ENCODE results near the gene PIEZO1. TPM values are rescaled to one million over a fixed set of nuclear protein-coding genes. Genes with fewer than 3 reads are reported as not detected.

PIEZO1 gene
- total RNA-seq, 2 experiments from 2014 or later: 105 to 126 TPM

DNA sequence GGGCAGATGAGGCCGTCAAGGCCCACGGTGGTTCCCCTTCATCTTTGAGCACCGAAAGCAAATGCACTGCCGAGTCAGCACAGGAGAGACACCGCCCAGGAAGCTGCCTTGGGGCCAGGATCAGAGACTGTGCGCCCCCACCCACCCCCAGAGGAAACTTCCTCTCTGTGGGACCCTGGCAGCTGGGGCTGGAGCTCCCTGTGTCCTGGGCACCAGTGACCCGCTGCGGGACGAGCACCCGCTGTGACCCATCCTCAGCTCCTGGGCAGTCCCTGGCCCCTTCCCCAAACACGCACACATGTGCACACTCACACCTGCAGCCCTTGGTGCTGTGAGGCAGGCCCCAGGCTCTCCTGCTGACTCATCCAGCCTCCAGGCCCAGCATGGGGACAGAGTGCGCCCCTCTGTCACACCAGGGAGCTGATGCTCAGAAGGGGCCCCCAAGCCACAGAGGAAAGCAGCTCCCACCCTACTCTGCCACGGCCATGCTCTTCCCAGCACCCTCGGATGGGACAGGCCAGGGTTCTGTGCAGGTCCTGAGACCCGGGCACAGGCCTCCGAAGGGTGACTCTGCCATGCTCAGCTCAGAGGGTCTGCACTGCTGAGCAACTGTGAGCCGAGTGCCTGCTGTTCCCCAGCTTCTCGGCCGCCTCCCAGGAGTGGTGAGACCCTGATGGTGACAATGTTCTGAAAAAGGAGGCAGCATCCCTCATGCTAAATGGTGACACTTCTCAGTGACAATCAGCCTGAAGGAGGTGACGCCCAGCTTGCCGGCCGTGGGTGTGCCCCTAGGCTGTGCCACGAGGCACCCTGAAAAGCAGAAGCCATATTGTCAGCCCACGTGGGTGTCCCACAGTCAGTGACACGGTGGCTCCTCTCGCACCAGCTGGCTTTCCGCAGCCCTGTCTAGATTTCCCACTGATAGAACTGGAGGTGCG is 3.6 kb downstream of the PIEZO1 start:
- intact Hi-C loops (cut with DNase I, micrococcal nuclease): loop anchor here (1.0 to 10.0 kb wide), 14 partner anchors 21 to 827 kb away; partner anchors contain the start of genes APRT (in 1 of the 2), BANP (in 1 of the 2), CDT1 (in 1 of the 2) and CTU2 (in 1 of the 2)

DNA sequence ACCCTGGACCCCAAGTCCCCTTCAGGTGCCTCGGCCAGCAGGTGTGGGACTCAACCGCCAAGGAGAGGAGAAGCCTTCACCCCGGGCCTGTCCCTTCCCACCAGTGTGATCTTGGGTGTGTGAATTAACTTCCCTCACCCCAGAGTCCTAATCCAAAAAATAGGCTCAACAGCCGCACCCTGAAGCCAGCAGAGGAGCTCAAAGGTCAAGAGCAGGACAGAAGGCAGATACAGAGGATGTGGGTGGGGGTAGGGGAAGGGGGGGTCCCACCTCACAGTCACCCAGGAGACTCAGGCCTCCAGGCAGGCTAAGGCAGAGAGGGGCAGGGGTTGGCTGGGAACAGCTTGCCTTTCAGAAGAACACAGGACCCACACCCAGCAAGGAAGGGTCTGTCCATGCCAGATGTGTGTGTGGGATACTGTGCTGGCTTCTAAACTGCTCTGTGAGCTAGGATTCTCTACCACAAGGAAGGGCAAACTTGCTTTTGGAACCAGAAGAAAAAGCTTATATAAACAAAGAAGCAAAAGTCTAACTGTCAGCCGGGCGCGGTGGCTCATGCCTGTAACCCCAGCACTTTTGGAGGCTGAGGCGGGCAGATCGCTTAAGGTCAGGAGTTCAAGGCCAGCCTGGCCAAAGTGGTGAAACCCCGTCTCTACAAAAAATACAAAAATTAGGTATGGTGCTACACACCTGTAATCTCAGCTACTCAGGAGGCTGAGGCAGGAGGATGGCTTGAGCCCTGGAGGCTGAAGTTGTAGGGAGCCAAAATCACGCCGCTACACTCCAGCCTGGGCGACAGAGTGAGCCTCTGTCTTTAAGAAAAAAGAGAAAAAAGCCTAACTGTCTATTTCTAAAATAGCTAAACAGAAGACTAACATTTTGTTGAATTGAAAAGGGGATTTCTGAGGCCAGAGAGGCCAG is 4.6 kb downstream of the PIEZO1 start:
- intact Hi-C loops (cut with DNase I, micrococcal nuclease): loop anchor here (1.0 to 10.0 kb wide), 8 partner anchors 31 to 826 kb away; partner anchors contain the start of genes APRT (in 1 of the 2), BANP (in 1 of the 2), IL17C (in 1 of the 2) and SPG7 (in 1 of the 2)
- POLR2A ChIA-PET: interaction anchor here (0.9 to 2.1 kb wide), 3 partner anchors 22 to 80 kb away, joined by 3 to 13 read pairs (median 3); partner anchors contain the start of gene APRT
- no peaks in the 10 kb centered on the region for H3K27me3 Mint-ChIP-seq

More for the DNA sequence above, 3.6 kb downstream of the PIEZO1 start:
- H3K9me3 Mint-ChIP-seq (ENCODE audit: low read depth): no peaks in the 10 kb centered on the region
- ChIA-PET CTCF (interaction anchor here (0.6 to 6.4 kb wide), 22 partner anchors 9 to 459 kb away, joined by 3 to 59 read pairs (median 3); no protein-coding TSS in a partner anchor), POLR2A (interaction anchor here (0.6 to 2.1 kb wide), 7 partner anchors 12 to 211 kb away, joined by 3 to 13 read pairs (median 3); partner anchors contain the start of genes APRT and ZC3H18)
- DNase-seq: peak; percentile 83
- H3K27me3 Mint-ChIP-seq: no peaks in the 10 kb centered on the region
- H3K27ac Mint-ChIP-seq: peak overlapping the region; percentile 79
- peak; percentile 53 for ATAC-seq
- peaks cover 53% of the 10 kb centered on the region for H3K4me1 Mint-ChIP-seq
- peak overlapping the region; percentile 66 for H3K4me3 Mint-ChIP-seq
- H3K36me3 Mint-ChIP-seq (ENCODE audit: low read depth): peaks cover 2% of the 10 kb centered on the region

DNA sequence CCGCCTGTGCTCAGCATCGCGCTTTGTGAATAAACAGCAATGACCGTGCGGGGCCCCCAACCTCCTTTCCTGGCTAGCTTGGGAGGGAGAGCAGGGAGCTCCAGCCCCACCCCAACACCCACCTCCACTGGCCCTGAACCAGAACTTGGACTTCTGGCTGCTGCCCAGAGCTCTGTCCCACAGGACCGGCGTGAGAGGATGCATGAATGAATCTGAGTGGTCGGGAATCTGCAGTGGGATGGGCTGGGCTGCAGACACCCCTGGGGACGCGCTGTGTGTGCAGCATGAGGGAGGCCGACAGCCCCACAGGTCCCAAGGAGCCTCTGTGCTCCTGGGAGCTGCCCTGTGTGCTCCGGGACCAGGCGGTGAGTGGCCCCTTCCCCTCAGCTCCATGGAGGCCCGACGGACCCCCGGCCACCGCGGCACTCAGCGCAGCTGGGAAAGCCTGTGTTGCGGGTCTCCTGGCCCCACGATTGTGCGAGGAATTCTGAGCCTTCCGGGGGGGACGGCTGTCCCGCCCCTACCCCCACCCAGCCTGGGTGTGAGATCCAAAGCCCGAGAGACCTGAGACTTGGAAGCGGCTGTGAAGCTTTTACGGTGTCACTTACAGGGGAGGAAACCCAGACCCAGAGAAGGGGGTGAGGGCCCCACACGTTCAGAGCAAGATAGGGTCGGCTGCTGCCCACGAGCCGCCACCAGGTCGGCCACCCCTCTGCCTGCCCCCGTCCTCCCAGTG is 5.4 kb downstream of the PIEZO1 start:
- ChIA-PET POLR2A (interaction anchor here (1.2 kb wide), 1 partner anchor 13 kb away, joined by 4 read pairs; no protein-coding TSS in a partner anchor), CTCF (interaction anchor here (0.7 to 6.4 kb wide), 4 partner anchors 33 to 270 kb away, joined by 3 to 59 read pairs (median 4); no protein-coding TSS in a partner anchor)
- Mint-ChIP-seq H3K36me3 (ENCODE audit: low read depth) (peaks cover 2% of the 10 kb centered on the region), H3K9me3 (ENCODE audit: low read depth) (no peaks in the 10 kb centered on the region), H3K4me3 (peak overlapping the region; percentile 66), H3K27ac (peak overlapping the region; percentile 79), H3K27me3 (no peaks in the 10 kb centered on the region), H3K4me1 (peaks cover 53% of the 10 kb centered on the region)
- intact Hi-C loops (cut with DNase I, micrococcal nuclease): loop anchor here (10.0 kb wide), 4 partner anchors 145 to 825 kb away; partner anchors contain the start of genes BANP (in 1 of the 2), IL17C (in 1 of the 2), SPG7 (in 1 of the 2) and ZFPM1 (in 1 of the 2)
- DNase-seq (no peak), ATAC-seq (no peak)

More for the DNA sequence above, 4.6 kb downstream of the PIEZO1 start:
- H3K4me3 Mint-ChIP-seq: peak overlapping the region; percentile 66
- ATAC-seq: no peak
- CTCF ChIA-PET: interaction anchor here (0.6 to 6.4 kb wide), 12 partner anchors 8 to 407 kb away, joined by 3 to 59 read pairs (median 4); no protein-coding TSS in a partner anchor
- H3K27ac Mint-ChIP-seq: peak overlapping the region; percentile 79
- H3K9me3 Mint-ChIP-seq (ENCODE audit: low read depth): no peaks in the 10 kb centered on the region
- H3K36me3 Mint-ChIP-seq (ENCODE audit: low read depth): peaks cover 2% of the 10 kb centered on the region
- peak; percentile 29 for DNase-seq
- peaks cover 53% of the 10 kb centered on the region for H3K4me1 Mint-ChIP-seq

DNA sequence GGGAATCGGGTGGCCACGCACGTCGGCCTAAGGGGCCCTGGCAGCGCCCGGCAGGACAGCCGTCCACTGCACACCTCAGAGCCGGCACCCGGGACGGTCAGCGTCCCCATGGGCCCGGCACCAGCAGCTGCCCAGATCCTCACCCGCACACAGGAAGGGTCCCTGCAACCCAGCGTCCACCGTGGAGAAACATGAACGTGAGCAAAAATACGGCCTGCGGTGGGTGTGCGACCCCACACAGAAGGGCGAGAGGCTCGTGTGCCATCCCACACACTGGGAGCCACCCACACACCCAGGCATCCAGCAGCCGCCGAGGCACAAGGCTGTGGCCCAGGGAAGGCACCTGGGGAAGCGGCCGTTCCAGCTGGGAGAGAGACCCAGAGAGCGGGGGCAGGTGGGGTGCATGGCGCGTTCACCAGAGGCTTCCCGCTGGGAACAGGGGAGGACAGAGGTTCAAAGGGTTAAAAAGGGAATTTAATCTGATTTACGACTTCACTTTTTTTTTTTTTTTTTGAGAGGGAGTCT is 6.4 kb downstream of the PIEZO1 start:
- Mint-ChIP-seq H3K4me1 (peaks cover 52% of the 10 kb centered on the region), H3K9me3 (ENCODE audit: low read depth) (no peaks in the 10 kb centered on the region), H3K27me3 (no peaks in the 10 kb centered on the region), H3K4me3 (no peak overlapping the region), H3K27ac (no peak overlapping the region), H3K36me3 (ENCODE audit: low read depth) (peaks cover 2% of the 10 kb centered on the region)
- ChIA-PET POLR2A (interaction anchor here (1.2 kb wide), 1 partner anchor 14 kb away, joined by 4 read pairs; no protein-coding TSS in a partner anchor), CTCF (interaction anchor here (0.7 to 1.5 kb wide), 2 partner anchors 41 to 271 kb away, joined by 4 to 5 read pairs; no protein-coding TSS in a partner anchor)
- ATAC-seq (no peak), DNase-seq (no peak)
- intact Hi-C loops (cut with DNase I, micrococcal nuclease): no loop called here

DNA sequence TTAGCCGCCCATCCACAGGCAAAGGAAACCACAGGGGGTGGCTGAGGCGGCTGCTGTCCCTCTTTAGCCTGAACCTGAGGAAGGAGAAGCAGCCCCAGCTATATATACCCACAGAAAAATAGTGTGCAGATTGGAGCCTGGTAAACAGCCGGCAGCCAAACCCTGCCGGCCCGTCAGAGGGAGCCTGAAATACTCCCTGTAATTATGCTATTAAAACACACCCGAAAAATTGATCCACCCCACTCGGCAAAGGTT is 6.8 kb downstream of the PIEZO1 start:
- POLR2A ChIA-PET: interaction anchor here (0.6 to 0.7 kb wide), 2 partner anchors 9 to 19 kb away, joined by 3 read pairs; no protein-coding TSS in a partner anchor
- H3K9me3 Mint-ChIP-seq (ENCODE audit: low read depth): no peaks in the 10 kb centered on the region
- no peak for ATAC-seq

DNA sequence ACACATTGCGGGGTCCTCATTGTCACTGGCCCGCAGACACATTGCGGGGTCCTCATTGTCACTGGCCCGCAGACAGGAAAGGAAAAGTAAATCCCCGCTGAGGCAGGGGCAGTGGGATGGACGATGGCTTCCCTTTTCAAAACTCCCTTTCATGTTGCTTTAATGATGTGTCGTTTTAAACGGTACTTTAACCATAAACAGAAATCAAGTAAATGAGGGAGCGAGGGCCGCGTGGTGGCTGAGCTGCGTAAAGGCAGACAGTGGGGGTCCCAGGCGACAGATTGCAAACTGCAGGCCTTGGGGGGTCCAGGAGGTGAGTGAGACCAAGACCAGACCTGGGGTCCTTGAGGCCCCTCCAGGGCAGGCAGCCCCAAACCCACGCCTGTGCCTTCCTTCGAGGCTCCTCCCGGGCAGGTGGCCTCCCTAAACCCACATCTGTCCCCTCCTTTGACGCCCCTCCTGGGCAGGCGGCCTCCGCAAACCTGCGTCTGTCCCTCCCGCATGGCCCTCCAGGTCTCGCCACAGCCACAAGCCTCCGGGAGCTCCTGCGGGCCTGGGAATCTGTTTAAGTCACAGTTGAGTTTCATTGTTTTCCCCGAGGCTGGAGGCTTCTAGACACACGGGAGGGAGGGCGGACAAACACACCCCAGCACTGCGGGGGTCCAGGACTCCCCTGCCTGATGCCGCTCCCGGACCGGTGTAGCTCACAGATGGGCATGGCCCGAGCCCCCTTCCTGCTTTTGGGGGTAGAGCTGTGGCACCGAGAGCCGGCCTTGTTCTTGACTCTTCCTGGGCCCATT is 7.3 kb downstream of the PIEZO1 start:
- Mint-ChIP-seq H3K9me3 (ENCODE audit: low read depth) (no peaks in the 10 kb centered on the region), H3K4me1 (peaks cover 43% of the 10 kb centered on the region), H3K27ac (no peak overlapping the region), H3K4me3 (no peak overlapping the region), H3K36me3 (ENCODE audit: low read depth) (peaks cover 2% of the 10 kb centered on the region), H3K27me3 (no peaks in the 10 kb centered on the region)
- ATAC-seq (no peak), DNase-seq (no peak)
- ChIA-PET POLR2A (interaction anchor here (0.6 to 0.7 kb wide), 2 partner anchors 9 to 18 kb away, joined by 3 read pairs; no protein-coding TSS in a partner anchor), CTCF (interaction anchor here (1.5 kb wide), 1 partner anchor 40 kb away, joined by 5 read pairs; no protein-coding TSS in a partner anchor)
- intact Hi-C loops (cut with DNase I, micrococcal nuclease): loop anchor here in 1 of 2 experiments (1.0 kb wide), 1 partner anchor 18 kb away; no protein-coding TSS in a partner anchor

More for the DNA sequence above, 6.8 kb downstream of the PIEZO1 start:
- H3K4me3 Mint-ChIP-seq: no peak overlapping the region
- intact Hi-C loops (cut with DNase I, micrococcal nuclease): no loop called here
- DNase-seq: no peak
- H3K27ac Mint-ChIP-seq: no peak overlapping the region
- H3K36me3 Mint-ChIP-seq (ENCODE audit: low read depth): peaks cover 2% of the 10 kb centered on the region
- CTCF ChIA-PET: interaction anchor here (1.5 kb wide), 1 partner anchor 41 kb away, joined by 5 read pairs; no protein-coding TSS in a partner anchor
- peaks cover 48% of the 10 kb centered on the region for H3K4me1 Mint-ChIP-seq
- H3K27me3 Mint-ChIP-seq: no peaks in the 10 kb centered on the region

DNA sequence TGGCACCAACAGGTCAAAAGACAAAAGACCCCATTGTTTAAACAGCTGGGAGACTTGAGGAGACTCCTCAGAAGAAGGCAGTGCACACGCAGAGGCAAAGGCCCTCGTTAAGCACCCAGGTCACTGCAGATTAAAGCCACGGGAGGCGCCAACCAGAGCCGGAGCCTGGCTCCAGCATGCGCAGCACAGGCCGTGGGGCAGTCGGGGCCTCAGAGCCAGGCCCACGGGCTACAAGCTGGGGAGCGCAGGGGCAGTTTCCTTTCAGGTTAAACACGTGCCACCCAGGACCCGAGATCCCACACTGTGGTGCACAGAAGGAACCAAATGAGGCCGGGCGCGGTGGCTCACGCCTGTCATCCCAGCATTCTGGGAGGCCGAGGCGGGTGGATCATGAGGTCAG is 9.2 kb downstream of the PIEZO1 start:
- intact Hi-C loops (cut with DNase I, micrococcal nuclease): no loop called here
- DNase-seq (no peak), ATAC-seq (no peak)
- H3K27ac Mint-ChIP-seq: no peak overlapping the region
- CTCF ChIA-PET: no interaction called here
- no peaks in the 10 kb centered on the region for H3K9me3 Mint-ChIP-seq (ENCODE audit: low read depth)
- H3K4me3 Mint-ChIP-seq: no peak overlapping the region
- POLR2A ChIA-PET: no interaction called here
- H3K36me3 Mint-ChIP-seq (ENCODE audit: low read depth): peaks cover 2% of the 10 kb centered on the region
- peaks cover 30% of the 10 kb centered on the region for H3K4me1 Mint-ChIP-seq
- no peaks in the 10 kb centered on the region for H3K27me3 Mint-ChIP-seq

DNA sequence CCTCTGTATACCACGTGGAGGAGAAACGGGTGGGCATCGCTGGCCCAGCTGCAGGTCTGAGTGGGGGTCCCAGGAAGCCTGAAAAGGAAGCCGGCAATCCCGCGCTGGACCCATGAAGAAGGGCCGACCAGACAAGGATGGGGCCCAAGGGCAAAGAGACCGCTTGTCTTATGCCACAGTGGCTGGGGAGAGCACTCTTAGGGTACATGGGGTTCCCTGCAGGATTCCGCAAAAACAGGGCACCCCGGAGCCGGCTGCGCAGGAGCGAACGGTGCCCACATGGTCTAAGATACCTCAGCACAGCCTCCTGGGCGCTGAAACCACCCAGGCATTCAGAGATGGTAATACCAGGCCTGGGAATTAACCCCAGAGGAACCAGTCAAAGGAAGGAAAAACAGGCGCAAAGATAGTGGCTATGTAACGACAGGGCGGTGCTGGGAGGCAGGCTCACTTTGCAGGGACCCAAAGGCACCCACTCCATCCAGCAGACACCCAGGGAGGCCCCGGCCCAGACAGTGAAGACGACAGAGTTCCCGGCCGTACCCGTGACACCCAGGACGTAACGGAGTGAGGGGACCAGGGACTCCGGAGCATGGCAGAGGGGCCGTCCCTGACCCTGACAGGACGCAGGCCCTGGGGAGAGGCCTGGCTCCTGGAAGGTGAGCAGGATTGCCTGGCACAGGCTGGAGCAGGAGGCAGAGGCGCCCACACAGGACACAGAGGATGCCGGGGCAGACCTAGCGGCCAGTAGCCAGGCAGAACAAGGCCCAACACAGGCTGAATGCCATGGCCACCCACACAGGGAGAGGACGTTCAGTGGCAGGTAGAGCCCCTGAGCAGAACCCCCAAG is 10.3 kb downstream of the PIEZO1 start:
- Mint-ChIP-seq H3K27ac (no peak overlapping the region), H3K4me3 (no peak overlapping the region), H3K9me3 (ENCODE audit: low read depth) (no peaks in the 10 kb centered on the region), H3K27me3 (no peaks in the 10 kb centered on the region), H3K4me1 (peaks cover 24% of the 10 kb centered on the region), H3K36me3 (ENCODE audit: low read depth) (peaks cover 2% of the 10 kb centered on the region)
- DNase-seq (no peak), ATAC-seq (no peak)
- intact Hi-C loops (cut with DNase I, micrococcal nuclease): no loop called here
- ChIA-PET POLR2A (no interaction called here), CTCF (interaction anchor here (0.9 to 1.1 kb wide), 2 partner anchors 10 to 12 kb away, joined by 3 to 4 read pairs; no protein-coding TSS in a partner anchor)

DNA sequence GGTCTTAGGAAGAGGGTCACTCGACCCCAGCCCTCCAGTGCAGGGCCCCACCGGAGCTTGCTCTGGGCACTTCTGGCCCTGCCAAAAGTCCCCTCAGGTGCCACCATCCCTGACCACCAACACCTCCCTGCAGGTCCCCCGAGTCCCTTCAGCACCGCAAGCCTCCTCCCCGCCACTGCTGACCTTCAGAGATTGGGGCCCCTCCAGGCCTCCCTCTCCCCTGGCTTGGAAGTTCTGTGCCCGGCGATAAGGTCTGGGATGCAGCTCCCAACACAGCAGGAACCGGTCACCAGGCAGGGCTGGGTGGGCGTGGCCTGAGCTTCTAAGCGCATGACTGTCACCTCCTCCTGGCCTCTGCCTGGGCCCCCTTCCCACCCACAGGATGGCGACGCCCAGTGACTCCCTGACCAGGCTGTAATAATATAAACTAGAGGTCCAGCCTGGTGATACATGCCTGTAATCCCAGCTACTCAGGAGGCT is 11.2 kb downstream of the PIEZO1 start:
- POLR2A ChIA-PET: no interaction called here
- no peak for DNase-seq
- H3K27me3 Mint-ChIP-seq: no peaks in the 10 kb centered on the region
- intact Hi-C loops (cut with DNase I, micrococcal nuclease): no loop called here
- no peaks in the 10 kb centered on the region for H3K9me3 Mint-ChIP-seq (ENCODE audit: low read depth)
- H3K4me3 Mint-ChIP-seq: no peak overlapping the region
- CTCF ChIA-PET: interaction anchor here (0.9 to 4.2 kb wide), 3 partner anchors 8 to 11 kb away, joined by 3 to 18 read pairs (median 4); no protein-coding TSS in a partner anchor
- no peak overlapping the region for H3K27ac Mint-ChIP-seq
- ATAC-seq: no peak
- peaks cover 2% of the 10 kb centered on the region for H3K36me3 Mint-ChIP-seq (ENCODE audit: low read depth)
- peaks cover 23% of the 10 kb centered on the region for H3K4me1 Mint-ChIP-seq

All from activated CD4-positive, alpha-beta T cell treated with anti-CD3 and anti-CD28 coated beads for 36 hours (primary cell).